ENCODE data around the gene SUPT3H.

The SUPT3H gene

DNA sequence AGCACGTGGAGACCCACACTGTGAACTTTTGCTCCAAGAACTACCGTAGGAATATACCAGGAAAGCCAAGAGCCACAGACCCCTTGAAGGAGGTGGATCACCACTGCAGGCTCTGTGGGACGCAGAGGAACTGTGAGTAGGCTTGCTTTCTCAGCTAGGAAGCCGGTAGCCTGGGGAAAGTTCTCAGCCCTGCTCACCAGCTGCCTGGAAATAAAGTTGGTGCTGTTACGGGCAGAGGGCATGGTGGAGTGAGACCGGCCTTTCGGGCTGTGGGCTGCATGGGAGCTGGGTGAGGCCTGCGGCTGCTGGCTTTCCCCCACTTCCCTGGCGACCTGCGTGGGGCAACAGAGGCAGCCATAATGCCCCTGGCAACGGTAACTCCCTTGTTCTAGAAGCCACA lies 422.6 kb downstream of the SUPT3H start:
- DNase-seq (ENCODE audit: low read depth, low spot score): no peak

- DNase-seq (ENCODE audit: low read depth, low spot score): no peak
Observed at GRCh38 chr6:44954281-44954680, 423.5 kb downstream of the SUPT3H start.

DNA sequence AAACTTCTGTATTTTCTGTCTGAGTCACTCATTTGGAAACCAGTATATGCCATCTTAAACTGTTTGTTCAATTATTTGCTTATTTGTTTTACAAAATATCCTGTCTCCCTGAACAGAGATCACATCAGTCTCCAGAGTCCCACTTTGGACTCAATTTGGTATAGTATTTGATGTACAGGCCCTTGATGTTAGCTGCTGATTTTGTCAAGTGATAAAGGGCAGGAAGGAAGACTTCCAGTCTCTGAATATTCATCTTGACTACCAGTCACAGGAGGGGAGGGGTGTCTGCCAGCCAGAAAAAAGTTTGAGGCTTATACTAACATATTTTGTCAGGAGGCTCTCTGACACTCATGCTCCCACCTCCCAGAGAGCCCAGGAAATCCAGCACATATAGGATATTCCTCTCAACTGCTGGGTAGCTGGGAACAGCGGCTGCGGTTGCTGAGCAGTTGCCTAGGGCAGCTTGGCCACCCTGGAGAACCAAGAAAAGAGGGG lies 426.4 kb downstream of the SUPT3H start:
- DNase-seq (ENCODE audit: low read depth, low spot score): no peak

DNA sequence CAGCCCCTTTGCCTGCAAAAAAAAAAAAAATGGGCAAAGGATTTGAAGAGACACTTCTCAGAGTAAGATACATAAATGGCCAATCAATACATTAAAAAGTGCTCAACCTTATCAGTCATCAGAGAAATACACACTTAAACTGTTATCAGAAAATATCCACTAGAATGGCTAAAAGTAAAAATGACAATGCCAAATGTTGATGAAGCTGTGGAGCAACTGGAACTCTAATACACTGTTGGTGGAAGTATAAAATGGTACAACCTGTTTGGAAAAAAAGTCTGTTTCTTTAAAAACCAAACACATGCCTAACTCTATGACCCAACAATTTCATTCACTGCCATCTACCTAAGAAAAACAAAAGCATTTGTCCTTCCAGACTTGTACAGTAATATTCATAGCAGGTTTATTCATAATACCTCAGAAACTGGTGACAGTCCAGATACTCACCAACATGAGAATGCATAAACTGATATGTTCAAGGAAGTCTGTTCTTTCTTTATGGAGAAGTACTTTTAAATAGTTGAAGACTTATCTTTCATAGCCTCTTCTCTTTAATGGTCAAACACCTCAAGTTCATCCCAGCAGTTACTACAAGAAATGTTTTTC lies 428.0 kb downstream of the SUPT3H start:
- no peak for DNase-seq (ENCODE audit: low read depth, low spot score)

DNA sequence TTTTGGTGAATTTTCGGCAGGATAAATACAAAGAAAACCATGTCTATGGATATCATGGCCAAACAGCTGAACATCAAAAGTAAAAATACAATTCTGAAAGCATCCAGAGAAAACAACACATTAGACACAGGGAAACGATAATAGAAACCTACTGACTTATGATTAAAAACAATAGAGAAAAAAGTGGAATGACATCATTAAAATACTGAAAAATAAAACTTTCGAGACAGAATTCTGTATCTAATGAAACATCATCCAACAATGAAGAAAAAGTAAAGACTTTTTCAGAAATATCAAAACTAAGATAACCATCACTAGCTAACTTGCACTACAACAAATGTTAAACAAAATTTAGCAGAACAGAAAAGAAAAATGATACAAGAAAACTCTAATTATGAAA lies 434.2 kb downstream of the SUPT3H start:
- no peak for DNase-seq (ENCODE audit: low read depth, low spot score)

DNA sequence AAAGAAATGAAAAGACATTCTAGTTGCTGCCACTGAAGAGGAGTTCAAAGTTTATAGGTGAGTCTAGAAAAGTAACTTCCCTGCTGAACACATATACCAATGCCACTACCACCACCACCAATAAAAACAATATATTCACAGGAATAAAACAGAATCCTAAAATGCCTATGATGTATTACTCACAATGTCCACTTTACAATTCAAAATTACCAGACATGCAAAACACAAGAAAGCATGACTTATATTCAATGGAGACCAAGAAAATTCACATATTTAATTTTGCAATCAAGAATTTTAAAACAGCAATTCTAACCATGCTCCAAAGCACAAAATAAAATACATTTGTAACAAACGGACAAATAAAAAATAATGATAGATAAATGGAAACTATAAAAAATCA lies 434.9 kb downstream of the SUPT3H start:
- DNase-seq (ENCODE audit: low read depth, low spot score): no peak

- DNase-seq (ENCODE audit: low read depth, low spot score): no peak
Observed at GRCh38 chr6:44942201-44942600, 435.5 kb downstream of the SUPT3H start.

- DNase-seq (ENCODE audit: low read depth, low spot score): no peak
Observed at GRCh38 chr6:44940367-44940766, 437.4 kb downstream of the SUPT3H start.

DNA sequence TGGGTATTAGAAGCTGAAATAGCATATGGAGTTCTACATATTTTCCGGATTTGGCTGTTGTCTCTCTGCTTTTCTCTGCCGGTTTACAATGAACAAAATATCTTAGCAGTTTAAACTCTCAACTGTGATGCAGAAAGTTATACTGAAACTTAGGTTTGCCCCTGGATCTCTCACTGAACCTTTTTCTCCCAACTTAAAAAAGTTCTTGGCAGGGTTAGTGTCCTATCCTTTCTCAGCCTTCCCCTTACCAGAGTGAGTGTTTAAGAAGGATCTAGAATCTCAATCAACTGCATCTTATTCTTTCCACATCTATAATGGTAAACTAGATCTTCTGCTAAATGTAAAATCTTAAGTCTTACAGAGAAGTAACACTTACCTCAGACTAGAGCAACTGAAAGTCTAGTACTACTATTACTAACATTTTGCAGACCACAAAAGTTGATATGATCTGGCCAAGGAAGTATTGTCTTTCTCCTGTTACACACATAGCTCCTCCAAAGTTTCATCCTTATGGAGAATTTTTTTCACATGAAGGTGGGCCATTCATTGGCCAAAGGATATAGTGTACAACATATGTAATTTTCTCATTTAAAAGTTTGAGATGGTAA lies 441.9 kb downstream of the SUPT3H start:
- no peak for DNase-seq (ENCODE audit: low read depth, low spot score)

- DNase-seq (ENCODE audit: low read depth, low spot score): no peak
Observed at GRCh38 chr6:44933108-44933507, 444.6 kb downstream of the SUPT3H start.

GRCh38 chr6:44932651-44933091 lies 445.1 kb downstream of the SUPT3H start:
- no peak for DNase-seq (ENCODE audit: low read depth, low spot score)

GRCh38 chr6:44931385-44931784 lies 446.3 kb downstream of the SUPT3H start:
- no peak for DNase-seq (ENCODE audit: low read depth, low spot score)

DNA sequence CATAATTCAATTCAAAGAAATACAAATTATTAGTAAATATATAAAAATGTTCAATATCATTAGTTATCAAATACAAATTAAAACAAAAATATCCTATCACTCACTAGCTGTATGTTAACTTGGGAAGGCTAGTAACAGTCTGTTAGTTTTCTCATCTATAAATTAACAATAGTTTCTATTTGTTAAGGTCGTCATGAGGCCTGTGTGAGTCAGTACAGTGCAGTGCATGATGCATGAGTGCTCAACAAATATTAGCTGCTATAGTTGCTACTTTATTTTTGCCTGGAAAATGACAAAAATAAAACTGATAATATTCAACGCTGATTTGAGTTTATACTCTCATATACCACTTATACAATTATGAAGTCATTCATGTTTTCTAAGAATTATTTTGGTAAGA lies 451.2 kb downstream of the SUPT3H start:
- DNase-seq (ENCODE audit: low read depth, low spot score): no peak

DNA sequence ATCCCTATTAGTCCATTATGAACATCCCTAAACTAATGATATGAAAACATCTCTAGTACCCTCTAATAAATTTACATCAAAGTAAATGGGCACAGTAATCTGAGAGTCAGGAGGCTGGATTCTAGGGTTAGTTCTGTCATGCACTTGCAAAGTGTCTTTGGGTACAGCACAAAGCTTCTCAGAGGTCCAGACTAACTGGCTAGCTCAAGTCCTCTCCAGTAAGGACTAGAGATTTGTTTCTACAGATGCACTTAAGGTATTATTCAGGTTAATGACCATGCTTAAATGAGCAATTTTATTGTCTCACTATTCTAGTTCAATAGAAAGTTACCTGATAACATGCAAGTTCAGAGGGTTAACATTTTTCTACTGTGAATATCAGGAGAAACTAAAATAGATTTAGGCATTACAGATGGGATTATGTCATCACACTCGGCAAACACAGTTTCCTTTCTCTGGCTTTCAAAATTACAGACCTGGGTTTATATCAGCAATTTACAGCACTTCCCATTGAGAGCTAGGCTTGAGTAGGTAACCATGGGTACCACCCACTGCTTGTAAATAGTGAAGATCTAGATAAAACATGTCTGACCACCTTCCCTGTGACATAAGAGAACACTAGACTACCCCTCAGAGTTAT lies 452.5 kb downstream of the SUPT3H start:
- DNase-seq (ENCODE audit: low read depth, low spot score): peak; percentile 58

- no peak for DNase-seq (ENCODE audit: low read depth, low spot score)
Observed at GRCh38 chr6:44923444-44923843, 454.3 kb downstream of the SUPT3H start.

- no peak for DNase-seq (ENCODE audit: low read depth, low spot score)
Observed at GRCh38 chr6:44921798-44922197, 455.9 kb downstream of the SUPT3H start.

DNA sequence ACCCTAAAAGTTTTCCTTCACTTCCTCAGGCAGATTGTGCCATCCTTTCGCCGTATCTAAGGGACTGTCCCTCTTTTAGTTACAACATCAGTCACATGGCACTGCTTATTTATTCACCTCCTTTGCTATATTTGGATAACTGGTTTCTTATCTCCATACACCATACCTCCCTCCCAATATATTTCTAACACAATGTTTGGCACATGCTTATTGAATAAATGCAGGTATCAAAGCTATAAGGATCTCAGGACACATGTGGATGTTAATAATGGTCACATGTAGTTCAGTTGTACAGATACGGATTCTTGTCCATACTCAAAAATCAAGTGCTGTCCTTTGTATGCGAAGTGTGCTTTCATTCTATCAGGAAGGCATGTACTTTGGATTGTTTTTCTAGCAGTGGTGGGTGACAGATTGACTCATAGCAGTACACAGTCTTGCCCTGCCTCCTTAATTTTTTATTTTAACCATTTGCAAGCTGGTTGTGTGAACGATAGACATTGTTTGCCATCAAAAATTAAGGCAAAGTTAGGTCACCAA lies 456.7 kb downstream of the SUPT3H start:
- DNase-seq (ENCODE audit: low read depth, low spot score): peak; percentile 55

- DNase-seq (ENCODE audit: low read depth, low spot score): no peak
Observed at GRCh38 chr6:44918671-44919296, 458.9 kb downstream of the SUPT3H start.

DNA sequence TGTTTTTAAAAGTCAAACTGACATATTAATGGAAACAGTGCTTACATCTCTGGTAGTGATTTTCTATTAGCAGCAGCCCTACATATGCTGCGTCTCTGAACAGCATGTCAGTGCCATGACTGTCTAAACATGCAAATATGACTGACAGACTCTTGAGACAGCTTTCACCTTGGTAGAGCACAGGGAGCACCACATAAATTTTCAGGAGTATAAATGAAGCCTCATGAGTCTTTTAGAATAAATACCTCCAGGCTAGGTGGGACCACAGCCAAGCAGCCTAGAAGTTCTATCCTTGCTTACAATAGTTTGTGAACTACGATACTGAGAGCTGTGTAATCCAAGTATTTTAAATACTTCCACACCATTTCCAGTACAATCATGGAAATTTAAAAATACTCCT lies 460.3 kb downstream of the SUPT3H start:
- DNase-seq (ENCODE audit: low read depth, low spot score): no peak

DNA sequence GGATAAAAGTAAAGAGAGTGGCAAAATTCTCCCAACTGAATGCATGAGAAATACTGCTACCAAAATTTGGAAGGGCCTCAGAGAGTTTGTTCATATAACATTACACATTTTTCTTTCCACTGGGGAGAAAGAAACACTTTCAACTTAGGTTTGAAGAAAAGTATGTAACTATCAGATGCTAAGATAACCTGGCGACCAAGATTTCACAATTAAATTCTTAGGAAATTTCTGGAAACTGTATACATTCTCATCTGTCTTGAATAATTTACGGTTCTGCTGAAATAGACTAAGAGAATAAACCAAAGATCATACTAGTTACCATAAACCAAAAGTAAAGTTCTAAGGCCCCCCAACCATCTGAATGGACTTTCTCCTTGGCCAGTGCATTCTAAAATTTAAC lies 462.6 kb downstream of the SUPT3H start:
- DNase-seq (ENCODE audit: low read depth, low spot score): no peak

GRCh38 chr6:44914141-44914540 lies 463.6 kb downstream of the SUPT3H start:
- no peak for DNase-seq (ENCODE audit: low read depth, low spot score)

- no peak for DNase-seq (ENCODE audit: low read depth, low spot score)
Observed at GRCh38 chr6:44906761-44907160, 471.0 kb downstream of the SUPT3H start.

Data from astrocyte of the hippocampus (primary cell).